ENCODE data around the gene STAG1.

DNA sequence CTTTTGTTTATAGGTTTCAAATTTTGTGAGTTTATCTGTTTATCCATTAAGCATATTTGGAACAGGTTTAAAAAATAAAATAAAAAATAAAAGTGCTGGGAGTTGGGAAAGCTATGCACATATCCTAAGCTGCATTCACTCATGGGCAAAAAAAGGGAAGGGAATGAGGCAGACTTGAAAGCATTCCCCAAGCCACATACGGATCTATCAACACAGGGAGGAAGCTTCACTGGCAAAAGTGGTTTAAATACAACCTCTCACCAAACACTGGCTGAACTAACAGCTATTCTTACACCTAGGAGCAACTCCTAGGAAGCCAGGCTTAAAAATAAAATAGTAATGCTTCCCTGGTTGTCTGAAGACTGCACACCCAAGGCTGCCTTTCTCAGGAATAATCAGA lies 400.8 kb downstream of the STAG1 start:
- TF ChIP-seq, protein P1, sequence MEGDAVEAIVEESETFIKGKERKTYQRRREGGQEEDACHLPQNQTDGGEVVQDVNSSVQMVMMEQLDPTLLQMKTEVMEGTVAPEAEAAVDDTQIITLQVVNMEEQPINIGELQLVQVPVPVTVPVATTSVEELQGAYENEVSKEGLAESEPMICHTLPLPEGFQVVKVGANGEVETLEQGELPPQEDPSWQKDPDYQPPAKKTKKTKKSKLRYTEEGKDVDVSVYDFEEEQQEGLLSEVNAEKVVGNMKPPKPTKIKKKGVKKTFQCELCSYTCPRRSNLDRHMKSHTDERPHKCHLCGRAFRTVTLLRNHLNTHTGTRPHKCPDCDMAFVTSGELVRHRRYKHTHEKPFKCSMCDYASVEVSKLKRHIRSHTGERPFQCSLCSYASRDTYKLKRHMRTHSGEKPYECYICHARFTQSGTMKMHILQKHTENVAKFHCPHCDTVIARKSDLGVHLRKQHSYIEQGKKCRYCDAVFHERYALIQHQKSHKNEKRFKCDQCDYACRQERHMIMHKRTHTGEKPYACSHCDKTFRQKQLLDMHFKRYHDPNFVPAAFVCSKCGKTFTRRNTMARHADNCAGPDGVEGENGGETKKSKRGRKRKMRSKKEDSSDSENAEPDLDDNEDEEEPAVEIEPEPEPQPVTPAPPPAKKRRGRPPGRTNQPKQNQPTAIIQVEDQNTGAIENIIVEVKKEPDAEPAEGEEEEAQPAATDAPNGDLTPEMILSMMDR (IDR thresholded peaks at IDR 0.05; ENCODE audit: insufficient read depth, low read depth, low read length), result no peak
- TF ChIP-seq EZH2 (IDR thresholded peaks at IDR 0.05; ENCODE audit: insufficient read depth, low read length), result no peak

Measured in astrocyte (in vitro differentiated cells and primary cell).